Measurements from ENCODE around the gene NKX2-4.

DNA sequence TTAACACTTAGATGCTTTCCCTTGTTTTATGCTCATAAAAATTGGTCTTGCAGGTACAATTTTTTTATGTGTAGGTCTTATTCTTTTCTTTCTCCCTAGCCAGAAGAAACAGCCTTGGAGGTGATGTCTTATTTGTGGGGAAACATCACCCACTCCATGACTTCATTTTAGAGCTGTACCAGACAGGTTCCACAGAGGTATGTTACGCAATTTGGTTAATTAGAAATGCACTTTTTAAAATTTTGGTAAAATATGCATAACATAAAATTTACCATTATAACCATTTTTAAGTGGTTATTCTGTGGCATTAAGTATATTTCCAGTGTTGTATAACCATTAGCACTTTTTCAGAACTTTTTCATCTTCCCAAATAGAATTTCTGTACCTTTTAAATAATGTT lies 41.3 kb downstream of the NKX2-4 start:
- TF ChIP-seq, protein P1, sequence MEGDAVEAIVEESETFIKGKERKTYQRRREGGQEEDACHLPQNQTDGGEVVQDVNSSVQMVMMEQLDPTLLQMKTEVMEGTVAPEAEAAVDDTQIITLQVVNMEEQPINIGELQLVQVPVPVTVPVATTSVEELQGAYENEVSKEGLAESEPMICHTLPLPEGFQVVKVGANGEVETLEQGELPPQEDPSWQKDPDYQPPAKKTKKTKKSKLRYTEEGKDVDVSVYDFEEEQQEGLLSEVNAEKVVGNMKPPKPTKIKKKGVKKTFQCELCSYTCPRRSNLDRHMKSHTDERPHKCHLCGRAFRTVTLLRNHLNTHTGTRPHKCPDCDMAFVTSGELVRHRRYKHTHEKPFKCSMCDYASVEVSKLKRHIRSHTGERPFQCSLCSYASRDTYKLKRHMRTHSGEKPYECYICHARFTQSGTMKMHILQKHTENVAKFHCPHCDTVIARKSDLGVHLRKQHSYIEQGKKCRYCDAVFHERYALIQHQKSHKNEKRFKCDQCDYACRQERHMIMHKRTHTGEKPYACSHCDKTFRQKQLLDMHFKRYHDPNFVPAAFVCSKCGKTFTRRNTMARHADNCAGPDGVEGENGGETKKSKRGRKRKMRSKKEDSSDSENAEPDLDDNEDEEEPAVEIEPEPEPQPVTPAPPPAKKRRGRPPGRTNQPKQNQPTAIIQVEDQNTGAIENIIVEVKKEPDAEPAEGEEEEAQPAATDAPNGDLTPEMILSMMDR (IDR thresholded peaks at IDR 0.05), result no peak
- TF ChIP-seq POLR2A (IDR thresholded peaks at IDR 0.05; ENCODE audit: low read depth) (no peak), EP300 (IDR thresholded peaks at IDR 0.05) (no peak)

All from esophagus muscularis mucosa (tissue), 4 donors.